SK-N-SH (cell line): ENCODE measurements around the gene HBEGF. TPM values are rescaled to one million over a fixed set of nuclear protein-coding genes. Genes with fewer than 3 reads are reported as not detected.

Source experiments
- CTCF ChIA-PET: fragments of 300-600, 350-600 bp; formaldehyde crosslinking; extraction: SDS; loops from one replicate; lab custom pipeline; 2021; lab: Yijun Ruan, JAX
- POLR2A ChIA-PET: fragments of 350-600 bp; sonication (Branson Sonifier 250); formaldehyde crosslinking; extraction: SDS; loops from one replicate; lab custom pipeline; 2020; ENCODE audit warnings: antibody characterized with exemption, inconsistent platforms; lab: Yijun Ruan, JAX
- DNase-seq: peaks from one replicate; pipeline ENCODE4 v3.0.0; 2012
- H2AFZ ChIP-seq: fragments of 200-600 bp; sonication (generic); 2 replicates; pipeline ENCODE4 v1.8.1; 2016; ENCODE audit warnings: antibody characterized with exemption, mild to moderate bottlenecking, low read depth
- H3F3A ChIP-seq: fragments of 200-600 bp; sonication (generic); replicated peaks from 2 replicates; pipeline ENCODE3; 2016; ENCODE audit warnings: antibody characterized with exemption, mild to moderate bottlenecking; ENCODE audit not compliant: insufficient read depth
- H3K27ac ChIP-seq, 2 experiments: fragments of 200-500 bp in 1 of 2; fragments of 200-600 bp in 1 of 2; sonication (Bioruptor generic) in 1 of 2; sonication (generic), shearing (Covaris generic) in 1 of 2; 2 replicates each; pipeline versions ENCODE4 v1.5.1 to v1.6.1; 2014 to 2016; ENCODE audit warnings: low read depth in 2 of 2, inconsistent platforms in 1 of 2, low read length in 1 of 2, mild to moderate bottlenecking in 1 of 2, mixed read lengths in 1 of 2
- H3K27me3 ChIP-seq: fragments of 200-600 bp; sonication (generic), shearing (Covaris generic); 2 replicates; pipeline ENCODE4 v1.6.1; 2016; ENCODE audit warnings: mixed run types; ENCODE audit not compliant: insufficient read depth
- H3K36me3 ChIP-seq, 2 experiments: fragments of 200-500 bp in 1 of 2; fragments of 200-600 bp in 1 of 2; sonication (Bioruptor generic) in 1 of 2; sonication (generic) in 1 of 2; replicated peaks in 1 of 2; 2 replicates each; pipeline versions ENCODE3 to v1.5.1; 2014 to 2016; ENCODE audit warnings: low read length in 1 of 2, mild to moderate bottlenecking in 1 of 2; ENCODE audit not compliant: insufficient read depth in 2 of 2, control insufficient read depth in 1 of 2
- H3K4me1 ChIP-seq, 2 experiments: fragments of 200-500 bp in 1 of 2; fragments of 200-600 bp in 1 of 2; sonication (Bioruptor generic) in 1 of 2; sonication (generic), shearing (Covaris generic) in 1 of 2; 2 replicates each; pipeline versions ENCODE4 v1.5.1 to v1.6.1; 2014 to 2016; ENCODE audit warnings: low read depth in 1 of 2, low read length in 1 of 2, mixed run types in 1 of 2; ENCODE audit not compliant: insufficient read depth in 2 of 2, control insufficient read depth in 1 of 2
- H3K4me2 ChIP-seq: fragments of 200-600 bp; sonication (generic), shearing (Covaris generic); 2 replicates; pipeline ENCODE4 v1.6.1; 2017; ENCODE audit warnings: mixed run types
- H3K4me3 ChIP-seq, 2 experiments: fragments of 200-500 bp in 1 of 2; fragments of 200-600 bp in 1 of 2; sonication (Bioruptor generic) in 1 of 2; sonication (generic), shearing (Covaris generic) in 1 of 2; 2 replicates each; pipeline versions ENCODE4 v1.5.1 to v1.8.1; 2014 to 2016; ENCODE audit warnings: low read depth in 2 of 2, inconsistent platforms in 1 of 2, low read length in 1 of 2, mild to moderate bottlenecking in 1 of 2, mixed read lengths in 1 of 2, moderate library complexity in 1 of 2
- H3K79me2 ChIP-seq: fragments of 200-600 bp; sonication (generic); 2 replicates; pipeline ENCODE4 v1.8.1; 2017; ENCODE audit warnings: mild to moderate bottlenecking; ENCODE audit not compliant: insufficient read depth
- H3K9ac ChIP-seq: fragments of 200-600 bp; sonication (generic); 2 replicates; pipeline ENCODE4 v1.6.1; 2017; ENCODE audit warnings: mixed run types
- H3K9me2 ChIP-seq: fragments of 200-600 bp; sonication (generic); 2 replicates; pipeline ENCODE4 v1.6.1; 2017; ENCODE audit warnings: mixed run types
- H3K9me3 ChIP-seq: fragments of 200-600 bp; sonication (generic); 2 replicates; pipeline ENCODE4 v1.6.1; 2017; ENCODE audit warnings: mixed run types, mild to moderate bottlenecking, moderate library complexity
- H4K20me1 ChIP-seq: fragments of 200-600 bp; sonication (generic); 2 replicates; pipeline ENCODE4 v1.6.1; 2017; ENCODE audit warnings: mild to moderate bottlenecking, mixed run types; ENCODE audit not compliant: insufficient read depth
- ELF1 ChIP-seq: IDR thresholded peaks from 2 replicates; pipeline ENCODE4 v1.4.0; 2012
- EP300 ChIP-seq, 2 experiments: IDR thresholded peaks; 2 replicates each; pipeline versions ENCODE4 v1.4.0 to v1.6.1; 2012; ENCODE audit warnings: borderline replicate concordance in 1 of 2, low read depth in 1 of 2, low read length in 1 of 2
- FOSL2 ChIP-seq: IDR thresholded peaks from 2 replicates; pipeline ENCODE4 v1.4.0; 2012; ENCODE audit warnings: low read depth, mild to moderate bottlenecking, moderate library complexity, borderline replicate concordance
- FOXM1 ChIP-seq: IDR thresholded peaks from 2 replicates; pipeline ENCODE4 v1.4.0; 2012; ENCODE audit warnings: low read depth, mild to moderate bottlenecking
- GABPA ChIP-seq: IDR thresholded peaks from 2 replicates; pipeline ENCODE4 v1.4.0; 2012; ENCODE audit warnings: low read depth, mild to moderate bottlenecking
- GATA2 ChIP-seq: sonication (generic); formaldehyde crosslinking; IDR thresholded peaks from 2 replicates; pipeline ENCODE4 v1.5.0; 2020; ENCODE audit warnings: mild to moderate bottlenecking, missing genetic modification reagents
- JUND ChIP-seq: IDR thresholded peaks from 2 replicates; pipeline ENCODE4 v1.4.0; 2012
- MXI1 ChIP-seq: IDR thresholded peaks from 2 replicates; pipeline ENCODE4 v1.6.1; 2012; ENCODE audit warnings: mild to moderate bottlenecking, low read depth, low read length, improper control_type of control experiment
- NFIC ChIP-seq: IDR thresholded peaks from 2 replicates; pipeline ENCODE4 v1.4.0; 2012; ENCODE audit warnings: borderline replicate concordance
- RAD21 ChIP-seq: IDR thresholded peaks from 2 replicates; pipeline ENCODE4 v1.6.1; 2012; ENCODE audit warnings: mild to moderate bottlenecking, low read length
- RFX5 ChIP-seq: IDR thresholded peaks from 2 replicates; pipeline ENCODE4 v1.6.1; 2012; ENCODE audit warnings: mild to moderate bottlenecking, improper control_type of control experiment, low read length
- RXRA ChIP-seq: IDR thresholded peaks from 2 replicates; pipeline ENCODE4 v1.4.0; 2012; ENCODE audit warnings: low read depth, mild to moderate bottlenecking, borderline replicate concordance
- SIN3A ChIP-seq: IDR thresholded peaks from 2 replicates; pipeline ENCODE4 v1.6.1; 2012; ENCODE audit warnings: low read depth, mild to moderate bottlenecking, low read length, moderate library complexity, borderline replicate concordance
- SMC3 ChIP-seq: IDR thresholded peaks from 2 replicates; pipeline ENCODE4 v1.6.1; 2012; ENCODE audit warnings: low read depth, low read length, improper control_type of control experiment
- TCF12 ChIP-seq: IDR thresholded peaks from 2 replicates; pipeline ENCODE4 v1.4.0; 2012
- TEAD4 ChIP-seq: IDR thresholded peaks from 2 replicates; pipeline ENCODE4 v1.4.0; 2012; ENCODE audit warnings: mild to moderate bottlenecking, borderline replicate concordance; ENCODE audit not compliant: insufficient read depth
- WGBS: methylation state at CpG from one replicate; pipeline ENCODE4 v1.1.6; 2017; ENCODE audit warnings: low lambda C conversion rate; 5-methylcytosine and 5-hydroxymethylcytosine counted together
- polyA plus RNA-seq, 3 experiments: library from polyadenylated mRNA; depleted of rRNA; stranded (reverse); fragments of >200 nt; gene quantifications; 2 replicates each; pipeline ENCODE4 v1.2.3, GENCODE V29; 2012
- TF ChIP-seq, protein P1 (sequence below): IDR thresholded peaks from 2 replicates; pipeline ENCODE4; 2012
- TF ChIP-seq, protein P2 (sequence below): IDR thresholded peaks from 2 replicates; pipeline ENCODE4 v1.4.0; 2012; ENCODE audit warnings: low read depth, borderline replicate concordance
- TF ChIP-seq, protein P3 (sequence below): IDR thresholded peaks from 2 replicates; pipeline ENCODE4 v1.4.0; 2012; ENCODE audit warnings: low read depth

HBEGF gene
- polyA plus RNA-seq, 1 of the 3 experiments (the other 2 are of a cell fraction), result 59.8 TPM

DNA sequence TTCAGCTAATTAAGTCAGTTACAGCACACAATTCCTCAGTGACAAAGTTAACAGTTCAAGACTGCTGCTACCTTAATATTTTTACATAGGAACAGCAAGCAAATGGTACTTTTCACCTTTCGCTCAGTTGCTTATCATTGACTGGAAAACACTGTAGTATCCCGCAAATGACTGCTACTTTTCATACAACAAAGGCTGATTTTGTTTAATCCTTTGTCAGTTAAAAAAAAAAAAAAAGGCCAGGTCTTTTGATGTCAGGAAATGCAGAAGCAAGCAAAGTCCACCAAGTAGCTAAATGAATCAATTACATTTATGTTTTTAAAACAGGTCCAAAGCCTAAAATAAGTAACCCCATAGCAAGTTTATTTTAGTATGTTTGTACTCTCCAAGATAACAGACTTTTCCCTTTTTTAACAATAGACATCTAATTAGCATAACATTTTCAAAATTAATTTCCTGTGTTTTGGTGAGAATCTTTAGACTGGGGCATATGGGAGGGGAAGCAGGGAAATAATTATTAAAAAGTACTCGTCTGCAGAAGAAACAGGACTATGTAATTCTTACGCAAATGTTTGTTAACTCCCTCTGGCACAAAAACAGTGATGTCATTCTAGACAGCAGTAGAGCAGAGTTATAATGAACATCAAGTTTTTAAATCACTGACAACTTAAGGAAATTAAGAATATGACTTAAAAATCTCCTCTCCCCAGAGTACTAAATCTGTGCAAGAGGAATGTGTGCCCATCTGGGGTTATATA, 53.1 kb downstream of the HBEGF start:
- H3K4me3 ChIP-seq, result no peak overlapping the region
- ChIA-PET POLR2A (no interaction called here), CTCF (interaction anchor here (1.2 to 1.5 kb wide), 2 partner anchors 9 to 49 kb away, joined by 3 to 6 read pairs; partner anchors contain the start of gene PFDN1)
- H3K27me3 ChIP-seq, result no peaks in the 10 kb centered on the region
- peak overlapping the region; percentile 37; the same call in 1 of the 2 replicates for H3K9ac ChIP-seq
- 72% methylated on average over 4 of the region's 4 CpGs for WGBS
- peaks cover 4% of the 10 kb centered on the region; the same call in 1 of the 2 replicates for H4K20me1 ChIP-seq
- peak overlapping the region; percentile 29; the same call in 1 of the 2 replicates for H3K4me2 ChIP-seq
- peaks cover 47% of the 10 kb centered on the region for H3F3A ChIP-seq
- peaks cover 86% of the 10 kb centered on the region for H3K79me2 ChIP-seq
- no peaks in the 10 kb centered on the region for H3K9me2 ChIP-seq
- no peaks in the 10 kb centered on the region for H3K9me3 ChIP-seq
- no peak for DNase-seq
- H3K36me3 ChIP-seq, result no peaks in the 10 kb centered on the region
- H2AFZ ChIP-seq, result no peak overlapping the region
- no peak for TF ChIP-seq RXRA
- TF ChIP-seq SIN3A, result no peak
- TF ChIP-seq, protein P1, sequence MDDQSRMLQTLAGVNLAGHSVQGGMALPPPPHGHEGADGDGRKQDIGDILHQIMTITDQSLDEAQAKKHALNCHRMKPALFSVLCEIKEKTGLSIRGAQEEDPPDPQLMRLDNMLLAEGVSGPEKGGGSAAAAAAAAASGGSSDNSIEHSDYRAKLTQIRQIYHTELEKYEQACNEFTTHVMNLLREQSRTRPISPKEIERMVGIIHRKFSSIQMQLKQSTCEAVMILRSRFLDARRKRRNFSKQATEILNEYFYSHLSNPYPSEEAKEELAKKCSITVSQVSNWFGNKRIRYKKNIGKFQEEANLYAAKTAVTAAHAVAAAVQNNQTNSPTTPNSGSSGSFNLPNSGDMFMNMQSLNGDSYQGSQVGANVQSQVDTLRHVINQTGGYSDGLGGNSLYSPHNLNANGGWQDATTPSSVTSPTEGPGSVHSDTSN, result no peak
- TF ChIP-seq RAD21, result no peak
- no peak for TF ChIP-seq EP300 (IDR thresholded peaks at IDR 0.05; ENCODE audit: borderline replicate concordance in 1 of 2, low read depth in 1 of 2, low read length in 1 of 2)
- no peak for TF ChIP-seq NFIC
- TF ChIP-seq, protein P2, sequence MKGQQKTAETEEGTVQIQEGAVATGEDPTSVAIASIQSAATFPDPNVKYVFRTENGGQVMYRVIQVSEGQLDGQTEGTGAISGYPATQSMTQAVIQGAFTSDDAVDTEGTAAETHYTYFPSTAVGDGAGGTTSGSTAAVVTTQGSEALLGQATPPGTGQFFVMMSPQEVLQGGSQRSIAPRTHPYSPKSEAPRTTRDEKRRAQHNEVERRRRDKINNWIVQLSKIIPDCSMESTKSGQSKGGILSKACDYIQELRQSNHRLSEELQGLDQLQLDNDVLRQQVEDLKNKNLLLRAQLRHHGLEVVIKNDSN, result no peak
- TF ChIP-seq TCF12, result no peak
- TF ChIP-seq TEAD4, result no peak
- TF ChIP-seq GABPA, result no peak
- TF ChIP-seq GATA2, result no peak
- peak overlapping the region in 1 of 2 experiments; percentile 86; a peak in 2 of 4 replicates for H3K27ac ChIP-seq
- peaks cover 0 to 53% of the 10 kb centered on the region in 2 experiments; a peak in 3 of 4 replicates for H3K4me1 ChIP-seq

- Histone ChIP-seq H3F3A (peaks cover 41% of the 10 kb centered on the region), H3K36me3 (no peaks in the 10 kb centered on the region), H4K20me1 (peaks cover 4% of the 10 kb centered on the region; the same call in 1 of the 2 replicates), H3K9me2 (no peaks in the 10 kb centered on the region), H3K4me2 (peak overlapping the region; percentile 29; the same call in 1 of the 2 replicates), H3K27ac (peak overlapping the region in 1 of 2 experiments; percentile 86; a peak in 2 of 4 replicates), H3K9me3 (no peaks in the 10 kb centered on the region), H3K27me3 (no peaks in the 10 kb centered on the region), H2AFZ (no peak overlapping the region), H3K9ac (peak overlapping the region; percentile 37; the same call in 1 of the 2 replicates), H3K4me1 (peaks cover 0 to 45% of the 10 kb centered on the region in 2 experiments; a peak in 3 of 4 replicates), H3K4me3 (no peak overlapping the region), H3K79me2 (peaks cover 93% of the 10 kb centered on the region)
- 46% methylated on average over 1 of the region's 1 CpG for WGBS
- CTCF ChIA-PET, result interaction anchor here (1.2 to 1.5 kb wide), 2 partner anchors 10 to 48 kb away, joined by 3 to 6 read pairs; partner anchors contain the start of gene PFDN1
- no peak for DNase-seq
- POLR2A ChIA-PET, result interaction anchor here (1.0 kb wide), 1 partner anchor 10 kb away, joined by 3 read pairs; the partner anchor contains the start of gene PFDN1
- TF ChIP-seq, protein P3, sequence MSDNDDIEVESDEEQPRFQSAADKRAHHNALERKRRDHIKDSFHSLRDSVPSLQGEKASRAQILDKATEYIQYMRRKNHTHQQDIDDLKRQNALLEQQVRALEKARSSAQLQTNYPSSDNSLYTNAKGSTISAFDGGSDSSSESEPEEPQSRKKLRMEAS, result no peak
- TF ChIP-seq FOXM1 (no peak), RXRA (no peak), ELF1 (no peak), SIN3A (no peak), SMC3 (no peak), RFX5 (no peak), FOSL2 (no peak), JUND (no peak), MXI1 (no peak)
- TF ChIP-seq, protein P1, result no peak
Observed at GRCh38 chr5:140292212-140293036, 54.0 kb downstream of the HBEGF start.
